ENCODE data around the gene SLC24A3. TPM values are rescaled to one million over a fixed set of nuclear protein-coding genes. Genes with fewer than 3 reads are reported as not detected.

Gene SLC24A3
- total and polyA plus RNA-seq, 2 of the 13 experiments (the other 11 are each of a cell fraction or from before 2014, with no cell fraction given), result not detected

- Histone ChIP-seq H3K9ac (ENCODE audit: insufficient read depth, low read depth, low read length) (no peak overlapping the region), H2AFZ (ENCODE audit: low read length) (no peak overlapping the region), H3K36me3 (replicated peaks in 1 of 2; ENCODE audit: control insufficient read depth in 1 of 2, insufficient read depth in 2 of 2, low read length in 2 of 2) (no peaks in the 10 kb centered on the region), H3K79me2 (ENCODE audit: insufficient read depth, low read length) (no peaks in the 10 kb centered on the region), H3K4me2 (ENCODE audit: low read depth, low read length) (no peak overlapping the region), H3K27me3 (ENCODE audit: control insufficient read depth in 1 of 2, insufficient read depth in 2 of 2, low read length in 2 of 2) (peaks cover 0 to 3% of the 10 kb centered on the region in 2 experiments; a peak in 1 of 5 replicates), H3K9me3 (ENCODE audit: low read length) (no peaks in the 10 kb centered on the region), H3K4me3 (replicated peaks in 1 of 3; ENCODE audit: insufficient read depth in 1 of 3, low read depth in 2 of 3, low read length in 3 of 3) (no peak overlapping the region), H4K20me1 (ENCODE audit: insufficient read depth, low read length) (no peaks in the 10 kb centered on the region), H3K4me1 (ENCODE audit: insufficient read depth, low read length) (no peaks in the 10 kb centered on the region), H3K27ac (ENCODE audit: extremely low read length, insufficient read depth, low read length) (no peak overlapping the region)
- in situ Hi-C loops (cut with HindIII; ENCODE audit: extremely low pct_ligation_motif_present, low pct_unique_long_range_greater_than_20kb) (no loop called here), intact Hi-C loops (cut with micrococcal nuclease; ENCODE audit: unreplicated experiment) (no loop called here)
- ChIA-PET POLR2A (no interaction called here), CTCF (ENCODE audit: low intra/inter-chr PET ratio, low total read pairs) (no interaction called here)
- no TSS peak for BruUV-seq (replicated peaks)
- no peak for TF ChIP-seq MYC (CRISPR knock-in tag; IDR thresholded peaks at IDR 0.05; ENCODE audit: borderline replicate concordance)
- no peak for TF ChIP-seq SALL1 (CRISPR knock-in tag; IDR thresholded peaks at IDR 0.05)
- no peak for TF ChIP-seq KMT2A (CRISPR knock-in tag; IDR thresholded peaks at IDR 0.05)
- TF ChIP-seq POGK (CRISPR knock-in tag; conservative IDR thresholded peaks at IDR 0.05), result no peak
- no peak for TF ChIP-seq FOXA1 (IDR thresholded peaks at IDR 0.05)
- TF ChIP-seq FOXA1 (CRISPR knock-in tag; IDR thresholded peaks at IDR 0.05), result no peak
- TF ChIP-seq FOXO4 (CRISPR knock-in tag; conservative IDR thresholded peaks at IDR 0.05), result no peak
- no peak for TF ChIP-seq SAFB2 (CRISPR knock-in tag; IDR thresholded peaks at IDR 0.05; ENCODE audit: borderline replicate concordance, low read depth)
- no peak for TF ChIP-seq ZBTB43 (CRISPR knock-in tag; conservative IDR thresholded peaks at IDR 0.05)
- TF ChIP-seq POLR2AphosphoS2 (IDR thresholded peaks at IDR 0.05; ENCODE audit: low read depth, low read length), result no peak
- no peak for TF ChIP-seq ZXDC (CRISPR knock-in tag; IDR thresholded peaks at IDR 0.05)
- TF ChIP-seq NR3C1 (CRISPR knock-in tag; IDR thresholded peaks at IDR 0.05), result no peak
- TF ChIP-seq HNRNPL (IDR thresholded peaks at IDR 0.05; ENCODE audit: low read depth, low read length), result no peak
- no peak for TF ChIP-seq MIXL1 (CRISPR knock-in tag; IDR thresholded peaks at IDR 0.05)
- 18% methylated on average over 12 of the region's 12 CpGs for WGBS (ENCODE audit: low lambda C conversion rate)
- ATAC-seq, result no peak
- FAIRE-seq, result no peak
- no peak for DNase-seq (ENCODE audit: low spot score)
Observed at GRCh38 chr20:19232997-19233794, 20.8 kb downstream of the SLC24A3 start.
